ENCODE measurements around the gene AGAP1. TPM values are rescaled to one million over a fixed set of nuclear protein-coding genes. Genes with fewer than 3 reads are reported as not detected.

Gene AGAP1
- total and polyA plus RNA-seq, 8 donors, result 5.0 to 27.6 (median 17.4) TPM

DNA sequence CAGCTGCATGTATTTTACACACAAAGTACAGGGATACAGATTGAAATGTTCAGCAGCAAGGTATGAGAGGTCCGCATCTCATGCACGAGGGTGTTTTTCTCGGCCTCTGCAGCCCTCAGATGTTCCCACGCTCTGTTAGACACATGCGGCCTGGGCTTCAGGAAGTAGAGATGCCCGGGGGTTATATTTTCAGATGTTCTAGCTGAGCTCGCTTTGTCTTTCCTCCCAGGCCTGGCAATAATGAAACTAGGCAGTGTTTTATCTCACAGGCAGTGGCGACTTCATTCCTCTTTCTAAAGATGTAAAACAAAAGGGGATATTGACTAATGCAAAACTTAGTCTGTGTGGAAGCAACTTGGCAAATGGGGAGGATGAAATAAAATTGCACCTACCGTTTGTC is 483.6 kb downstream of the AGAP1 start:
- Histone ChIP-seq H3K9me3 (no peaks in the 10 kb centered on the region), H3K27ac (no peak overlapping the region), H3K4me1 (no peaks in the 10 kb centered on the region), H3K4me3 (no peak overlapping the region), H3K36me3 (peaks cover 0 to 4% (median 0%) of the 10 kb centered on the region in 3 donors), H3K27me3 (no peaks in the 10 kb centered on the region)
- FAIRE-seq, result no peak
- DNase-seq, result no peak
- intact Hi-C loops (cut with DNase I), result no loop called here
- WGBS, 2 donors, result 95 to 97% methylated on average over 9 of the region's 9 CpGs
- ATAC-seq, result no peak
- TF ChIP-seq, protein P1, sequence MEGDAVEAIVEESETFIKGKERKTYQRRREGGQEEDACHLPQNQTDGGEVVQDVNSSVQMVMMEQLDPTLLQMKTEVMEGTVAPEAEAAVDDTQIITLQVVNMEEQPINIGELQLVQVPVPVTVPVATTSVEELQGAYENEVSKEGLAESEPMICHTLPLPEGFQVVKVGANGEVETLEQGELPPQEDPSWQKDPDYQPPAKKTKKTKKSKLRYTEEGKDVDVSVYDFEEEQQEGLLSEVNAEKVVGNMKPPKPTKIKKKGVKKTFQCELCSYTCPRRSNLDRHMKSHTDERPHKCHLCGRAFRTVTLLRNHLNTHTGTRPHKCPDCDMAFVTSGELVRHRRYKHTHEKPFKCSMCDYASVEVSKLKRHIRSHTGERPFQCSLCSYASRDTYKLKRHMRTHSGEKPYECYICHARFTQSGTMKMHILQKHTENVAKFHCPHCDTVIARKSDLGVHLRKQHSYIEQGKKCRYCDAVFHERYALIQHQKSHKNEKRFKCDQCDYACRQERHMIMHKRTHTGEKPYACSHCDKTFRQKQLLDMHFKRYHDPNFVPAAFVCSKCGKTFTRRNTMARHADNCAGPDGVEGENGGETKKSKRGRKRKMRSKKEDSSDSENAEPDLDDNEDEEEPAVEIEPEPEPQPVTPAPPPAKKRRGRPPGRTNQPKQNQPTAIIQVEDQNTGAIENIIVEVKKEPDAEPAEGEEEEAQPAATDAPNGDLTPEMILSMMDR (IDR thresholded peaks at IDR 0.05), result no peak

DNA sequence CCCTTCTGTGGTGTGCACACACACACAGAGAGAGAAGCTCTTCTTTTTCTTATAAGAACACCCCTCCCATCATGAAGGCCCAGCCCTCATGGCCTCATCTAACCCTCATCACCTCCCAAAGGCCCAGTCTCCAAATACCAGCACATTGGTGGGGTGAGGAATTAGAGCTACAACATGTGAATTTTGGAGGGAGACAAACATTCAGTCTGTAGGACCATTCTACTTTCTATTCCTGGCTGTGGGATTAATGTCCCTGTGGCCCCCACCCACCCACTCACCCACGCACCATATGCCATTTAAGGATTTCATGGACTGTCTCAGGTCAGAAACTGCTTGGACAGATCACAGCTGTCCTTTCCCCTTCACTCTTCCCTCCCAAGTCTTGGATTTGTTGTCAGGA is 484.2 kb downstream of the AGAP1 start:
- ATAC-seq (no peak), FAIRE-seq (no peak), DNase-seq (no peak)
- Histone ChIP-seq H3K27ac (no peak overlapping the region), H3K4me1 (no peaks in the 10 kb centered on the region), H3K36me3 (peaks cover 0 to 4% (median 0%) of the 10 kb centered on the region in 3 donors), H3K4me3 (no peak overlapping the region), H3K27me3 (no peaks in the 10 kb centered on the region), H3K9me3 (no peaks in the 10 kb centered on the region)
- intact Hi-C loops (cut with DNase I), result no loop called here
- TF ChIP-seq, protein P1 (IDR thresholded peaks at IDR 0.05), result no peak
- WGBS, 2 donors, result 87 to 94% methylated on average over 1 of the region's 1 CpG

DNA sequence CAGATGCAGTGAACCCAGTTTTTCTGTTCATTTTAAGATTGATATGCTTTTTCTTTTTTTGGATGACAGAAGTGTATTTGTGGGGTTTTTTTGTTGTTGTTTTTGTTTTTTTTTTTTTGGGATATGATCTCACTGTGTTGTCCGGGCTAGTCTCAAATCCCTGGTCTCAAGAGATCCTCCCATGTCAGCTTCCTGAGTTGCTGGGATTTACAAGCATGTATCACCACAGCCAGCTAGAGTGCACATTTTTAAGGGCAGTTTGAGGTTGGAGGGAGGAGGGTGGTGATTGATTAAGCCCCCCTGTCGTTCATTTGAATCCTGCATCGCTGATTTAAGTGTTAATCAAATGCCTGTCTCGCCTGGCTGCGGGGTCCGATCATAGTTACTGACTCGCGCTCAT is 485.2 kb downstream of the AGAP1 start:
- FAIRE-seq (no peak), ATAC-seq (no peak), DNase-seq (no peak)
- H3K27me3 ChIP-seq, result no peaks in the 10 kb centered on the region
- H3K36me3 ChIP-seq, result peaks cover 0 to 4% (median 0%) of the 10 kb centered on the region in 3 donors
- TF ChIP-seq, protein P1 (IDR thresholded peaks at IDR 0.05), result no peak
- intact Hi-C loops (cut with DNase I), result no loop called here
- WGBS, 2 donors, result 87 to 88% methylated on average over 8 of the region's 8 CpGs
- H3K4me3 ChIP-seq, result no peak overlapping the region
- no peak overlapping the region for H3K27ac ChIP-seq
- no peaks in the 10 kb centered on the region for H3K9me3 ChIP-seq
- no peaks in the 10 kb centered on the region for H3K4me1 ChIP-seq

DNA sequence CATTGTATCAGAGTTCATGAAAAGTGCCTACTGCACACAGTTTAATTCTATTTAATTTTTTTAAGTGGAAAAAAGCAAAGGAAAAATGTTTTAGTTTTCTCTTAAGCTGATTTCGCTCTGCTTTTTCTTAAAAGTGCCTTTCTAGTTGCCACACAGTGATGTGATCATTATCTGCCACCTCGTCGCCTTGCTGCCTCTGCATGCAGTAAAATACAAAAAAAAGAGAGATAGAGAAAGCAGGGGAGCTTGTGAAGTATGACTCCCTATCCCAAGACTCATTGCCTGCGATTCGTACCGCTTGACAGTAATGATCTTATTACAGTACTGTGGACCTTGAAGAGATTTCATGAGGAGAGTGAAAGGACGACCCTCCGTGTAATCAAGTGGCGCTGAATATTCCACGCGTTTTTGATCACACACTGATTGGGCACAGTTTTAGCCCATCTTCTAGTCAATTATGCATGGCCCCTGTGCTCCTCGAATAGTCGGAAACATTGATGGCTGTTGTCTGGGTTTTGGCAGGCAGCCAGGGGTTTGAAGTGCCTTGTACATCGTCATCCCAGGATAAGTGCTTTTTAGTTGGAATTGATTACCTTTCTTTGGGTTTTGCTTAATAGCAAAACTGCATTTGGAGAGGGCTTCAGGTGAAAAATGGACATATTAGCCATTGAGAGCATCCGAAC is 486.1 kb downstream of the AGAP1 start:
- WGBS, 2 donors, result 92% methylated on average over 15 of the region's 15 CpGs
- H3K9me3 ChIP-seq, result no peaks in the 10 kb centered on the region
- FAIRE-seq (no peak), DNase-seq (no peak), ATAC-seq (no peak)
- intact Hi-C loops (cut with DNase I), result no loop called here
- H3K4me1 ChIP-seq, result no peaks in the 10 kb centered on the region
- TF ChIP-seq, protein P1 (IDR thresholded peaks at IDR 0.05), result no peak
- no peaks in the 10 kb centered on the region for H3K27me3 ChIP-seq
- H3K4me3 ChIP-seq, result no peak overlapping the region
- H3K27ac ChIP-seq, result no peak overlapping the region
- peaks cover 0 to 4% (median 0%) of the 10 kb centered on the region in 3 donors for H3K36me3 ChIP-seq

DNA sequence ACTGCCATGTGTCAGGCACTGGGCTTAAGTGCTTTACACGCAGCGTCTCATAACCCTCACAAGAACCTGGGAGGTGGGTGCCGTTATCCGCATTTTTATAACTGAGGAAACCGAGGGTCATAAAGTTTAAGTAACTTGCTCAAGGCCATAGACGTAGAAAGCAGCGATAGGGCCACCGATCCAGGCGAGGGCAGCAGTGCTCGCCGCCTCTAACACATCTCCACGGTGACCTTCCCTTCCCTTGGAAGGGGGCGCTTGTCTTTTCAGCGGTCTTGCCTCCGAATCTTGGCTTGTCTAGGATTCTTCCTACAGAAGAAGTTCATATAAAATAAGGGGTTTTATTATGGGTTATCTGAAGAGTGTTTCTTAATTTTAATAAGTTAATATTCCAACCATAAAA is 487.8 kb downstream of the AGAP1 start:
- 83 to 86% methylated on average over 15 of the region's 15 CpGs for WGBS, 2 donors
- no peak overlapping the region for H3K4me3 ChIP-seq
- no peaks in the 10 kb centered on the region for H3K4me1 ChIP-seq
- H3K27ac ChIP-seq, result no peak overlapping the region
- H3K27me3 ChIP-seq, result no peaks in the 10 kb centered on the region
- ATAC-seq (no peak), DNase-seq (no peak), FAIRE-seq (no peak)
- peaks cover 0 to 2% (median 0%) of the 10 kb centered on the region in 3 donors for H3K36me3 ChIP-seq
- no peaks in the 10 kb centered on the region for H3K9me3 ChIP-seq
- TF ChIP-seq, protein P1 (IDR thresholded peaks at IDR 0.05), result no peak
- intact Hi-C loops (cut with DNase I), result no loop called here
